ENCODE measurements around the gene CAB39L.

CAB39L gene

DNA sequence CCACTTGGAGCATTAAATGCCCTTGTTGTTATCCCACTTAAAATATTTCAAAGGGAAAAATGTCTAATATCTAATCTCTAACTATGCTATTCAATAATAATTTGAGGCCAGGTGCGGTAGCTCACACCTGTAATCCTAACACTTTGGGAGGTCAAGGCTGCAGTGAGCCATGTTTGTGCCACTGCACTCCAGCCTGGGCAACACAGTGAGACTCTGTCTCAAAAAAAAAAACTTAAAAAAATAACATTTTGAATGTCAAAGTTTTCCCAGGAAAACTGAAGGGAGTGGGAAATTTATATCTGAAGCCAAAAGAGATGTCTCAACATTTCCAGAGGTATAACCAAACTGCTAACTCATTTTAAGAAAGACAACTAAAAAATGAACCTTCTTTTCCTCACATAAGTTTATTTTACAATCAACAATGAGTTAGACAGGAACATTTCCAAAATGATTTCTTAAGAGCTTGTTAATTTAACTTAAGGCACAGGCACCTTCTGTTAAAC lies 47.9 kb downstream of the CAB39L start:
- Histone ChIP-seq H3K36me3 (ENCODE audit: control insufficient read depth in 1 of 2, insufficient read depth in 2 of 2, low read length in 2 of 2) (peaks cover 0 to 3% of the 10 kb centered on the region in 2 experiments), H2AFZ (ENCODE audit: insufficient read depth, low read length, poor library complexity) (no peak overlapping the region), H3K4me3 (ENCODE audit: low read depth, low read length) (no peak overlapping the region), H4K8ac (ENCODE audit: low read depth, low read length) (no peak overlapping the region), H3K27ac (ENCODE audit: low read depth, low read length) (no peak overlapping the region), H3K79me2 (ENCODE audit: control insufficient read depth, insufficient read depth, low read length, poor library complexity) (no peaks in the 10 kb centered on the region), H2BK12ac (ENCODE audit: low read length) (no peak overlapping the region), H4K12ac (ENCODE audit: low read depth, low read length) (no peak overlapping the region), H3K23ac (ENCODE audit: low read length) (no peak overlapping the region), H2BK120ac (ENCODE audit: insufficient read depth, low read length, poor library complexity) (no peak overlapping the region), H3K4me1 (ENCODE audit: control insufficient read depth in 1 of 2, insufficient read depth in 2 of 2, low read length in 2 of 2) (no peaks in the 10 kb centered on the region), H3K4ac (ENCODE audit: low read depth, low read length) (no peak overlapping the region), H3K27me3 (ENCODE audit: insufficient read depth, low read length) (no peaks in the 10 kb centered on the region), H4K91ac (ENCODE audit: low read depth, low read length) (no peak overlapping the region), H3K18ac (ENCODE audit: low read length) (no peak overlapping the region), H3K9me3 (ENCODE audit: insufficient read depth, low read depth, low read length) (no peaks in the 10 kb centered on the region), H3K9ac (ENCODE audit: low read length) (no peak overlapping the region), H2AK5ac (ENCODE audit: low read length) (no peak overlapping the region), H3K4me2 (ENCODE audit: low read length) (no peak overlapping the region), H2BK5ac (ENCODE audit: low read depth, low read length, poor library complexity) (no peak overlapping the region), H3K79me1 (ENCODE audit: low read length) (peaks cover under 1% of the 10 kb centered on the region), H3K14ac (ENCODE audit: low read length) (no peak overlapping the region)
- no peak for DNase-seq
- WGBS (ENCODE audit: extremely low coverage, insufficient coverage, insufficient read length): no CpG with 5 or more reads among the region's 1 CpG

DNA sequence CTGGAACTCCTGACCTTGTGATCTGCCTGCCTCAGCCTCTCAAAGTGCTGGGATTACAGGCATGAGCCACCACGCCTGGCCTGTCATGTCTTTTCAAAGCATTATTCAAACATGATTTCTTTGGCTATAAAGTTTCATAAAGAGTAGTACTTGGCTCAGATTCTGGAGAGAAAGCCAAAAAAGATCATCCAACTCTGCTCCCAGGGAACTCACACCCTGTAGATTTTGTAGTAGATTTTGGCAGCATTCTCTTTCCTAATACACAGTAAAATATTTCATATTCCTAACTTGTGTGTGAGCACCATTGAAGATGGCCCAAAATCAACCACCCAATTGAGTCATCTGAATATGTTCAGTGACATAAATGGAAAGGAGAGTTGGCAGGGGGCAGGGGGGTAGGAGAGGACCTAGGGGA lies 48.4 kb downstream of the CAB39L start:
- Histone ChIP-seq H4K8ac (ENCODE audit: low read depth, low read length) (no peak overlapping the region), H3K9me3 (ENCODE audit: insufficient read depth, low read depth, low read length) (no peaks in the 10 kb centered on the region), H2BK12ac (ENCODE audit: low read length) (no peak overlapping the region), H3K14ac (ENCODE audit: low read length) (no peak overlapping the region), H4K12ac (ENCODE audit: low read depth, low read length) (no peak overlapping the region), H3K27ac (ENCODE audit: low read depth, low read length) (no peak overlapping the region), H3K9ac (ENCODE audit: low read length) (no peak overlapping the region), H2AFZ (ENCODE audit: insufficient read depth, low read length, poor library complexity) (no peak overlapping the region), H3K36me3 (ENCODE audit: control insufficient read depth in 1 of 2, insufficient read depth in 2 of 2, low read length in 2 of 2) (peaks cover 0 to 3% of the 10 kb centered on the region in 2 experiments), H3K23ac (ENCODE audit: low read length) (no peak overlapping the region), H2BK5ac (ENCODE audit: low read depth, low read length, poor library complexity) (no peak overlapping the region), H3K79me1 (ENCODE audit: low read length) (no peaks in the 10 kb centered on the region), H2BK120ac (ENCODE audit: insufficient read depth, low read length, poor library complexity) (no peak overlapping the region), H3K4ac (ENCODE audit: low read depth, low read length) (no peak overlapping the region), H3K4me1 (ENCODE audit: control insufficient read depth in 1 of 2, insufficient read depth in 2 of 2, low read length in 2 of 2) (no peaks in the 10 kb centered on the region), H2AK5ac (ENCODE audit: low read length) (no peak overlapping the region), H4K91ac (ENCODE audit: low read depth, low read length) (no peak overlapping the region), H3K79me2 (ENCODE audit: control insufficient read depth, insufficient read depth, low read length, poor library complexity) (no peaks in the 10 kb centered on the region), H3K4me2 (ENCODE audit: low read length) (no peak overlapping the region), H3K27me3 (ENCODE audit: insufficient read depth, low read length) (no peaks in the 10 kb centered on the region), H3K4me3 (ENCODE audit: low read depth, low read length) (no peak overlapping the region), H3K18ac (ENCODE audit: low read length) (no peak overlapping the region)
- WGBS (ENCODE audit: extremely low coverage, insufficient coverage, insufficient read length): no CpG with 5 or more reads among the region's 1 CpG
- DNase-seq: no peak

DNA sequence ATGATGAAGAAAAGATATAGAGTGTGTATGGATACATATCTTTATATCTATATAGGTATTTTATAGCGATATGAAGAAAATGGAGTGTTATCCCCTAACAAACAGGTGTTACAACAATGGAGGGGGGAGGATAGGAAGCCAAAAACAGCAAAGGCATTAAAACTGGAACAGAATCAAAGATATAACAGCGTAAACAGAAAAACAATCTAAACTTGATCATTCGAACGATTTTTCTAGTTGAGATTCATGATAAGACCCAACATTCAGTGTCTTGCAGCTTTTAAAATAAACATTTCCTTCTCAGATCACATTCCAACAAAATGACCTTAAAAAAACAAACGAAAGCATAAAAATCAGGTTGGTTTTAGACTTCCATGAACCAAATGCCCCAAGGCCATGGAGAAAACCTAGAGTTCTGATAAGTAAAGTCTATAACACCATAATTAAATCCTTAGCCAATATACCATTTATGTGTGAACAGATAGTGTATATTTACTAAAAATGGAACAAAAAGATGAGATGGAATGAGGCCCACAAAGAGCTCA lies 55.7 kb downstream of the CAB39L start:
- no peak overlapping the region for H2BK120ac ChIP-seq (ENCODE audit: insufficient read depth, low read length, poor library complexity)
- no peak overlapping the region for H4K8ac ChIP-seq (ENCODE audit: low read depth, low read length)
- H3K79me1 ChIP-seq (ENCODE audit: low read length): no peaks in the 10 kb centered on the region
- no peak overlapping the region for H2BK5ac ChIP-seq (ENCODE audit: low read depth, low read length, poor library complexity)
- no peak overlapping the region for H3K18ac ChIP-seq (ENCODE audit: low read length)
- no peak overlapping the region for H2AFZ ChIP-seq (ENCODE audit: insufficient read depth, low read length, poor library complexity)
- no peak for DNase-seq
- no peak overlapping the region for H3K4me3 ChIP-seq (ENCODE audit: low read depth, low read length)
- no peak overlapping the region for H4K91ac ChIP-seq (ENCODE audit: low read depth, low read length)
- no peak overlapping the region for H3K9ac ChIP-seq (ENCODE audit: low read length)
- H3K4me2 ChIP-seq (ENCODE audit: low read length): no peak overlapping the region
- H3K23ac ChIP-seq (ENCODE audit: low read length): no peak overlapping the region
- no peaks in the 10 kb centered on the region for H3K4me1 ChIP-seq (ENCODE audit: control insufficient read depth in 1 of 2, insufficient read depth in 2 of 2, low read length in 2 of 2)
- peaks cover 2 to 3% of the 10 kb centered on the region in 2 experiments for H3K36me3 ChIP-seq (ENCODE audit: control insufficient read depth in 1 of 2, insufficient read depth in 2 of 2, low read length in 2 of 2)
- H4K12ac ChIP-seq (ENCODE audit: low read depth, low read length): no peak overlapping the region
- no peak overlapping the region for H2AK5ac ChIP-seq (ENCODE audit: low read length)
- H3K14ac ChIP-seq (ENCODE audit: low read length): no peak overlapping the region
- H3K27me3 ChIP-seq (ENCODE audit: insufficient read depth, low read length): no peaks in the 10 kb centered on the region
- WGBS (ENCODE audit: extremely low coverage, insufficient coverage, insufficient read length): no CpG with 5 or more reads among the region's 5 CpGs
- no peak overlapping the region for H3K27ac ChIP-seq (ENCODE audit: low read depth, low read length)
- H3K4ac ChIP-seq (ENCODE audit: low read depth, low read length): no peak overlapping the region
- H3K79me2 ChIP-seq (ENCODE audit: control insufficient read depth, insufficient read depth, low read length, poor library complexity): no peaks in the 10 kb centered on the region
- H3K9me3 ChIP-seq (ENCODE audit: insufficient read depth, low read depth, low read length): no peaks in the 10 kb centered on the region
- no peak overlapping the region for H2BK12ac ChIP-seq (ENCODE audit: low read length)

DNA sequence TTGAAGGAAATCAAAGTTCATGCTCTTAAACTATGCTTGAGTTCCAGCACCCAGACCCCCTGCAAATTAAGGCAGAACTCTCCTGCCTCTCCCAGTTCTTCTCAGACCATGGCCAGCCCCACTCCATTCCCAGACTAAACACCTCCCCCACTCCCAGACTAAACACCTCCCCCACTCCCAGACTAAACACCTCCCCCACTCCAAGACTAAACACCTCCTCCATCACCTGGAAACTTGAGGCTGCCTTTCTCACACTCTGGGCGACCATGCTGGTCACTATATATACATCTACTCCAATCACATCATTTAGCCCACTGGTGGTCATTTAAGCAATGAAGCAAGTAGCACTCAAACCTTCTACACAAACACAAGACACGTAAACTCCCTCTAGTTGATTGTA lies 57.2 kb downstream of the CAB39L start:
- H3K4me3 ChIP-seq (ENCODE audit: low read depth, low read length): no peak overlapping the region
- no peak overlapping the region for H3K18ac ChIP-seq (ENCODE audit: low read length)
- no peak overlapping the region for H4K12ac ChIP-seq (ENCODE audit: low read depth, low read length)
- no peaks in the 10 kb centered on the region for H3K79me1 ChIP-seq (ENCODE audit: low read length)
- H4K91ac ChIP-seq (ENCODE audit: low read depth, low read length): no peak overlapping the region
- peaks cover 0 to 2% of the 10 kb centered on the region in 2 experiments for H3K36me3 ChIP-seq (ENCODE audit: control insufficient read depth in 1 of 2, insufficient read depth in 2 of 2, low read length in 2 of 2)
- no peaks in the 10 kb centered on the region for H3K9me3 ChIP-seq (ENCODE audit: insufficient read depth, low read depth, low read length)
- no peak overlapping the region for H2AFZ ChIP-seq (ENCODE audit: insufficient read depth, low read length, poor library complexity)
- H2AK5ac ChIP-seq (ENCODE audit: low read length): no peak overlapping the region
- no peak overlapping the region for H3K23ac ChIP-seq (ENCODE audit: low read length)
- no peak overlapping the region for H3K14ac ChIP-seq (ENCODE audit: low read length)
- H3K4ac ChIP-seq (ENCODE audit: low read depth, low read length): no peak overlapping the region
- WGBS (ENCODE audit: extremely low coverage, insufficient coverage, insufficient read length): no CpG with 5 or more reads among the region's 2 CpGs
- H2BK120ac ChIP-seq (ENCODE audit: insufficient read depth, low read length, poor library complexity): no peak overlapping the region
- no peak overlapping the region for H3K4me2 ChIP-seq (ENCODE audit: low read length)
- no peak overlapping the region for H2BK12ac ChIP-seq (ENCODE audit: low read length)
- no peaks in the 10 kb centered on the region for H3K79me2 ChIP-seq (ENCODE audit: control insufficient read depth, insufficient read depth, low read length, poor library complexity)
- H3K27ac ChIP-seq (ENCODE audit: low read depth, low read length): no peak overlapping the region
- H3K9ac ChIP-seq (ENCODE audit: low read length): no peak overlapping the region
- no peak for DNase-seq
- no peak overlapping the region for H4K8ac ChIP-seq (ENCODE audit: low read depth, low read length)
- no peaks in the 10 kb centered on the region for H3K27me3 ChIP-seq (ENCODE audit: insufficient read depth, low read length)
- H2BK5ac ChIP-seq (ENCODE audit: low read depth, low read length, poor library complexity): no peak overlapping the region
- H3K4me1 ChIP-seq (ENCODE audit: control insufficient read depth in 1 of 2, insufficient read depth in 2 of 2, low read length in 2 of 2): no peaks in the 10 kb centered on the region

Data from trophoblast cell (in vitro differentiated cells and primary cell).